Spleen (tissue), 11 donors: ENCODE results near the gene CARTPT. TPM values are rescaled to one million over a fixed set of nuclear protein-coding genes. Genes with fewer than 3 reads are reported as not detected.
A peak's percentile ranks its signal among the peaks of the same experiment; 100 is the strongest.

ENCODE experiments used
- DNase-seq: peaks from one replicate; pipeline ENCODE4 v3.0.0-alpha.2; 2020
- H3K27ac ChIP-seq, 8 donors: fragments of 200-600 bp; sonication (generic) in 7 of 8; 1 replicate in 4 of 8; 2 replicates in 4 of 8; pipeline versions ENCODE4 v1.5.0 to v1.8.0; 2016 to 2021; ENCODE audit warnings: inconsistent platforms in 4 of 8, mild to moderate bottlenecking in 4 of 8, moderate library complexity in 1 of 8
- H3K27me3 ChIP-seq, 7 donors: fragments of 200-600 bp; sonication (generic) in 6 of 7; replicated peaks in 1 of 7; 1 replicate in 4 of 7; 2 replicates in 3 of 7; pipeline versions ENCODE4 v1.5.0 to v1.8.0; 2016 to 2021; ENCODE audit warnings: inconsistent platforms in 3 of 7, mild to moderate bottlenecking in 1 of 7
- H3K36me3 ChIP-seq, 6 donors: fragments of 200-600 bp; sonication (generic) in 5 of 6; 1 replicate in 4 of 6; 2 replicates in 2 of 6; pipeline versions ENCODE4 v1.5.0 to v1.8.0; 2016 to 2021; ENCODE audit warnings: inconsistent platforms in 2 of 6
- H3K4me1 ChIP-seq, 6 donors: fragments of 200-600 bp; sonication (generic) in 5 of 6; 1 replicate in 3 of 6; 2 replicates in 3 of 6; pipeline versions ENCODE4 v1.5.0 to v1.8.0; 2016 to 2021; ENCODE audit warnings: inconsistent platforms in 3 of 6
- H3K4me3 ChIP-seq, 8 donors: fragments of 200-600 bp; sonication (generic) in 7 of 8; 1 replicate in 4 of 8; 2 replicates in 4 of 8; pipeline versions ENCODE4 v1.5.0 to v1.8.0; 2016 to 2021; ENCODE audit warnings: inconsistent platforms in 4 of 8, mild to moderate bottlenecking in 4 of 8, moderate library complexity in 2 of 8
- H3K9me3 ChIP-seq, 8 donors: fragments of 200-600 bp; sonication (generic) in 7 of 8; 1 replicate in 4 of 8; 2 replicates in 4 of 8; pipeline versions ENCODE4 v1.5.0 to v1.8.0; 2016 to 2021; ENCODE audit warnings: inconsistent platforms in 4 of 8
- CTCF ChIP-seq, 11 experiments: fragments of 200-600 bp in 7 of 11; fragments of 450-650 bp in 4 of 11; sonication (generic) in 4 of 11; IDR thresholded peaks in 8 of 11; conservative IDR thresholded peaks in 3 of 11; 1 replicate in 7 of 11; 2 replicates in 4 of 11; pipeline versions ENCODE4 v1.4.0 to v1.8.0; 2016 to 2021; ENCODE audit warnings: antibody characterized with exemption in 11 of 11, inconsistent platforms in 4 of 11, mild to moderate bottlenecking in 1 of 11
- POLR2A ChIP-seq, 3 donors: fragments of 450-650 bp; IDR thresholded peaks; one replicate each; pipeline ENCODE4 v1.5.1; 2017; ENCODE audit warnings: antibody characterized with exemption in 3 of 3, mild to moderate bottlenecking in 1 of 3
- POLR2AphosphoS5 ChIP-seq, 3 donors: sonication (generic); formaldehyde crosslinking; IDR thresholded peaks; one replicate each; pipeline ENCODE4 v1.5.1; 2017; ENCODE audit warnings: antibody characterized with exemption in 3 of 3
- WGBS, 5 donors: extraction: QIAGEN DNeasy Blood & Tissue Kit in 3 of 5; methylation state at CpG; one replicate each; pipeline versions ENCODE4 v1.1.5 to v1.1.7; 2013 to 2018; 5-methylcytosine and 5-hydroxymethylcytosine counted together
- intact Hi-C: fragments of 100-400 bp; cut with DNase I; formaldehyde crosslinking; loops from one replicate; pipeline ENCODE4 v1.15.0; 2023; ENCODE audit warnings: low total_unique reads
- polyA plus RNA-seq, 3 donors: library from polyadenylated mRNA; stranded (reverse); fragments of 200-250 nt; gene quantifications; one replicate each; pipeline ENCODE4 v1.2.1, GENCODE V29; 2013
- total RNA-seq, 7 donors: library from RNA; depleted of rRNA in 3 of 7; stranded (reverse); fragments of >200 nt in 3 of 7; fragmentation: NEBNext Ultra II Directional in 4 of 7; extraction: Animal tissue kit (Norgen Biotek cat#: 25700) in 4 of 7; gene quantifications; one replicate each; pipeline versions ENCODE4 v1.1.0 to v1.2.1, GENCODE V29; 2016 to 2021
- donor health status: healthy with polysubstance abuse.
- donor health status: DM: no; HTN: no; CAD: no; lungs with moderate emphysema.
- donor health status: DM: no; HTN: no; CAD: no.
- donor health status: Bipolar disorder and iron deficiency.
- donor health status: healthy.
- donor health status: DM: no; HTN: no; CAD: no.
- donor health status: DM: yes; HTN: yes; CAD: no.

CARTPT gene
- total and polyA plus RNA-seq, 10 donors = not detected

- Histone ChIP-seq H3K9me3 (no peaks in the 10 kb centered on the region), H3K27me3 (peaks cover 0 to 21% (median 0%) of the 10 kb centered on the region in 7 donors), H3K27ac (peak overlapping the region in 1 of 8 donors; percentile 3), H3K4me3 (no peak overlapping the region), H3K36me3 (no peaks in the 10 kb centered on the region), H3K4me1 (no peaks in the 10 kb centered on the region)
- 26 to 40% (median 27%) methylated on average over 1 of the region's 1 CpG for WGBS, 5 donors
- TF ChIP-seq POLR2AphosphoS5 (IDR thresholded peaks at IDR 0.05) (no peak), CTCF (IDR thresholded peaks at IDR 0.05 in 8 of 11, conservative IDR thresholded peaks at IDR 0.05 in 3 of 11) (no peak), POLR2A (IDR thresholded peaks at IDR 0.05) (no peak)
- no peak for DNase-seq
- intact Hi-C loops = no loop called here
These were observed 12.9 kb downstream of the CARTPT start for GRCh38 chr5:71732011-71732410.

GRCh38 chr5:71734141-71734540 lies 15.1 kb downstream of the CARTPT start:
- no peak for DNase-seq
- Histone ChIP-seq H3K4me1 (no peaks in the 10 kb centered on the region), H3K36me3 (no peaks in the 10 kb centered on the region), H3K9me3 (no peaks in the 10 kb centered on the region), H3K4me3 (no peak overlapping the region), H3K27me3 (peaks cover 0 to 1% (median 0%) of the 10 kb centered on the region in 7 donors), H3K27ac (no peak overlapping the region)
- intact Hi-C loops = no loop called here
- TF ChIP-seq POLR2AphosphoS5 (IDR thresholded peaks at IDR 0.05) (no peak), CTCF (IDR thresholded peaks at IDR 0.05 in 8 of 11, conservative IDR thresholded peaks at IDR 0.05 in 3 of 11) (no peak), POLR2A (IDR thresholded peaks at IDR 0.05) (no peak)

GRCh38 chr5:71737931-71738539 lies 19.0 kb downstream of the CARTPT start:
- peaks cover 0 to 4% (median 0%) of the 10 kb centered on the region in 7 donors for H3K27me3 ChIP-seq
- no peaks in the 10 kb centered on the region for H3K4me1 ChIP-seq
- intact Hi-C loops = no loop called here
- no peak overlapping the region for H3K4me3 ChIP-seq
- DNase-seq = no peak
- WGBS, 5 donors = 89 to 92% (median 90%) methylated on average over 7 of the region's 7 CpGs
- H3K27ac ChIP-seq = no peak overlapping the region
- H3K36me3 ChIP-seq = no peaks in the 10 kb centered on the region
- H3K9me3 ChIP-seq = peaks cover 0 to 13% (median 0%) of the 10 kb centered on the region in 8 donors
- TF ChIP-seq CTCF (IDR thresholded peaks at IDR 0.05 in 8 of 11, conservative IDR thresholded peaks at IDR 0.05 in 3 of 11) = no peak

GRCh38 chr5:71738662-71739361 lies 19.7 kb downstream of the CARTPT start:
- DNase-seq = no peak
- H3K4me3 ChIP-seq = no peak overlapping the region
- H3K4me1 ChIP-seq = no peaks in the 10 kb centered on the region
- H3K36me3 ChIP-seq = no peaks in the 10 kb centered on the region
- H3K9me3 ChIP-seq = peaks cover 0 to 13% (median 0%) of the 10 kb centered on the region in 8 donors
- H3K27me3 ChIP-seq = peaks cover 0 to 4% (median 0%) of the 10 kb centered on the region in 7 donors
- WGBS, 5 donors = 62 to 81% (median 73%) methylated on average over 4 of the region's 4 CpGs
- intact Hi-C loops = no loop called here
- no peak for TF ChIP-seq POLR2A (IDR thresholded peaks at IDR 0.05)
- TF ChIP-seq POLR2AphosphoS5 (IDR thresholded peaks at IDR 0.05) = no peak
- no peak overlapping the region for H3K27ac ChIP-seq
